ENCODE measurements around the gene HNRNPU. TPM values are rescaled to one million over a fixed set of nuclear protein-coding genes. Genes with fewer than 3 reads are reported as not detected.
"Not testable (repeated sequence)": the region's sequence is repeated elsewhere in the genome, so short reads cannot be mapped to it uniquely, and the experiment has no call there.

The HNRNPU gene
- total RNA-seq, 1 experiment from 2014 or later, result 746 TPM

- POLR2A ChIA-PET (ENCODE audit: low non-redundant PET), result interaction anchor here (0.9 kb wide), 1 partner anchor 231 kb away, joined by 5 read pairs; no protein-coding TSS in a partner anchor
These were observed 30.4 kb downstream of the HNRNPU start for GRCh38 chr1:244833734-244834542.

GRCh38 chr1:244833260-244833659 is 31.1 kb downstream of the HNRNPU start:
- Histone ChIP-seq H3K4me3 (ENCODE audit: low read depth, low read length, poor library complexity, severe bottlenecking) (peak overlapping the region; percentile 72), H3K27ac (ENCODE audit: low read depth, low read length, poor library complexity, severe bottlenecking) (peak overlapping the region; percentile 97), H3K4me1 (ENCODE audit: insufficient read depth, low read length, poor library complexity, severe bottlenecking) (peaks cover 23% of the 10 kb centered on the region)
- DNase-seq (ENCODE audit: low spot score); CTCF ChIA-PET; POLR2A ChIA-PET (ENCODE audit: low non-redundant PET); BruUV-seq (replicated peaks); H3K9me3 ChIP-seq (ENCODE audit: low read depth, low read length, poor library complexity, severe bottlenecking); H3K27me3 ChIP-seq (replicated peaks; ENCODE audit: insufficient read depth, low read depth, low read length, poor library complexity); H3K36me3 ChIP-seq (ENCODE audit: insufficient read depth, low read length, poor library complexity, severe bottlenecking): not testable (repeated sequence)
- intact Hi-C loops (cut with micrococcal nuclease; ENCODE audit: unreplicated experiment), result loop anchor here (10.0 kb wide), 1 partner anchor 212 kb away; no protein-coding TSS in a partner anchor

More at GRCh38 chr1:244833734-244834542, 30.4 kb downstream of the HNRNPU start:
- intact Hi-C loops (cut with micrococcal nuclease; ENCODE audit: unreplicated experiment), result loop anchor here (1.0 to 10.0 kb wide), 3 partner anchors 29 to 211 kb away; no protein-coding TSS in a partner anchor
- Histone ChIP-seq H3K9me3 (ENCODE audit: low read depth, low read length, poor library complexity, severe bottlenecking) (no peaks in the 10 kb centered on the region), H3K36me3 (ENCODE audit: insufficient read depth, low read length, poor library complexity, severe bottlenecking) (no peaks in the 10 kb centered on the region), H3K27ac (ENCODE audit: low read depth, low read length, poor library complexity, severe bottlenecking) (peak overlapping the region; percentile 97), H3K4me3 (ENCODE audit: low read depth, low read length, poor library complexity, severe bottlenecking) (peak overlapping the region; percentile 72), H3K4me1 (ENCODE audit: insufficient read depth, low read length, poor library complexity, severe bottlenecking) (peaks cover 23% of the 10 kb centered on the region), H3K27me3 (replicated peaks; ENCODE audit: insufficient read depth, low read depth, low read length, poor library complexity) (no peaks in the 10 kb centered on the region)
- CTCF ChIA-PET, result no interaction called here
- peak; percentile 89 for DNase-seq (ENCODE audit: low spot score)
- no TSS peak for BruUV-seq (replicated peaks)
- no peak for TF ChIP-seq EZH2 (IDR thresholded peaks at IDR 0.05; ENCODE audit: borderline replicate concordance, low read depth, low read length, poor library complexity, severe bottlenecking)
- 0 out of 2 replicates have a peak, but pooled peaks have one; percentile 17 for TF ChIP-seq CTCF (conservative IDR thresholded peaks at IDR 0.05; ENCODE audit: low read depth, low read length)

DNA sequence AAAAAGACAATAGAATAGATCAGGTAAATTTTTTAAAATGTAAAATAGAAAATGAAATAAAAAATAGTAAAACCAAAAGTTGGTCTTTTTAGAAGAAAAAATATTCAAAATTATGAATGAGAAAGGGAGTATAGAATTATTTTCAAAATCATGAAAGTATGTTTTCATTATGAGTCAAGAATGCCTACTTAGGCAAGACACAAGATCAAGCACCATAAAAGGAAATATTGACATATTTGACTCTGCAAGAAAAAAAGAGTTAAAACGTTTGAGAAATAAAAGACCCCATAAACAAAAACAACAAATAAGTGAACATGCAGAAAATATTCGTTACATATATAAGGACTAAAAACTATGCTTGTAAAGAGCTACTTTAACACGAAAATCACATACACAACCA is 33.7 kb downstream of the HNRNPU start:
- no TSS peak for BruUV-seq (replicated peaks)
- no peaks in the 10 kb centered on the region for H3K27me3 ChIP-seq (replicated peaks; ENCODE audit: insufficient read depth, low read depth, low read length, poor library complexity)
- intact Hi-C loops (cut with micrococcal nuclease; ENCODE audit: unreplicated experiment), result loop anchor here (10.0 kb wide), 1 partner anchor 214 kb away; no protein-coding TSS in a partner anchor
- CTCF ChIA-PET, result no interaction called here
- H3K36me3 ChIP-seq (ENCODE audit: insufficient read depth, low read length, poor library complexity, severe bottlenecking), result no peaks in the 10 kb centered on the region
- H3K4me1 ChIP-seq (ENCODE audit: insufficient read depth, low read length, poor library complexity, severe bottlenecking), result peaks cover 8% of the 10 kb centered on the region
- no peaks in the 10 kb centered on the region for H3K9me3 ChIP-seq (ENCODE audit: low read depth, low read length, poor library complexity, severe bottlenecking)
- DNase-seq (ENCODE audit: low spot score), result no peak
- H3K27ac ChIP-seq (ENCODE audit: low read depth, low read length, poor library complexity, severe bottlenecking), result no peak overlapping the region
- TF ChIP-seq EZH2 (IDR thresholded peaks at IDR 0.05; ENCODE audit: borderline replicate concordance, low read depth, low read length, poor library complexity, severe bottlenecking), result no peak
- no peak for TF ChIP-seq CTCF (conservative IDR thresholded peaks at IDR 0.05; ENCODE audit: low read depth, low read length)
- H3K4me3 ChIP-seq (ENCODE audit: low read depth, low read length, poor library complexity, severe bottlenecking), result no peak overlapping the region
- POLR2A ChIA-PET (ENCODE audit: low non-redundant PET), result interaction anchor here (0.8 kb wide), 1 partner anchor 24 kb away, joined by 3 read pairs; no protein-coding TSS in a partner anchor

All from A673 (cell line).